GM06990 (cell line): Measurements from ENCODE around the gene DTX3.

Experiments used
- DNase-seq: peaks from one replicate; pipeline ENCODE4 v3.0.0-alpha.2; 2011; ENCODE audit not compliant: insufficient read length; ENCODE audit errors: extremely low read depth
- H3K27me3 ChIP-seq: replicated peaks from 2 replicates; pipeline ENCODE4 v1.6.0; 2011; ENCODE audit warnings: low read length; ENCODE audit not compliant: control insufficient read depth, insufficient read depth
- H3K36me3 ChIP-seq: 2 replicates; pipeline ENCODE4 v1.5.1; 2011; ENCODE audit warnings: low read length; ENCODE audit not compliant: control insufficient read depth, insufficient read depth
- H3K4me3 ChIP-seq: replicated peaks from 2 replicates; pipeline ENCODE4 v1.5.1; 2011; ENCODE audit warnings: low read depth, mild to moderate bottlenecking, control low read depth, low read length
- CTCF ChIP-seq: IDR thresholded peaks from 2 replicates; pipeline ENCODE4 v1.5.1; 2011; ENCODE audit warnings: low read length, control low read depth, mild to moderate bottlenecking, inconsistent platforms; ENCODE audit not compliant: insufficient read depth, poor library complexity, severe bottlenecking

The DTX3 gene

GRCh38 chr12:57575771-57576612 lies 28.6 kb upstream of the DTX3 start:
- Histone ChIP-seq H3K27me3 (no peaks in the 10 kb centered on the region), H3K36me3 (no peaks in the 10 kb centered on the region), H3K4me3 (no peak overlapping the region)
- TF ChIP-seq CTCF = no peak
- DNase-seq = no peak

GRCh38 chr12:57576613-57577160 lies 27.9 kb upstream of the DTX3 start:
- DNase-seq = no peak
- Histone ChIP-seq H3K36me3 (no peaks in the 10 kb centered on the region), H3K4me3 (no peak overlapping the region), H3K27me3 (no peaks in the 10 kb centered on the region)
- no peak for TF ChIP-seq CTCF

GRCh38 chr12:57577981-57578758 lies 26.5 kb upstream of the DTX3 start:
- no peaks in the 10 kb centered on the region for H3K36me3 ChIP-seq
- H3K27me3 ChIP-seq = no peaks in the 10 kb centered on the region; the same call in 1 of the 2 replicates
- DNase-seq = no peak
- no peak overlapping the region for H3K4me3 ChIP-seq
- no peak for TF ChIP-seq CTCF

- no peak for TF ChIP-seq CTCF
- no peak for DNase-seq
- no peaks in the 10 kb centered on the region for H3K36me3 ChIP-seq
- H3K4me3 ChIP-seq = no peak overlapping the region
- H3K27me3 ChIP-seq = no peaks in the 10 kb centered on the region; the same call in 1 of the 2 replicates
Measured at GRCh38 chr12:57579011-57579410, 25.6 kb upstream of the DTX3 start.

- no peak for DNase-seq
- Histone ChIP-seq H3K27me3 (no peaks in the 10 kb centered on the region; the same call in 1 of the 2 replicates), H3K36me3 (no peaks in the 10 kb centered on the region), H3K4me3 (no peak overlapping the region)
- TF ChIP-seq CTCF = no peak
Measured at GRCh38 chr12:57579677-57580465, 24.8 kb upstream of the DTX3 start.
